Fibroblast of gingiva (primary cell): ENCODE data around the gene CPTP.

Source experiments
- DNase-seq: peaks from one replicate; pipeline ENCODE4 v3.0.0-alpha.2; 2011; ENCODE audit warnings: low read depth

CPTP gene

DNA sequence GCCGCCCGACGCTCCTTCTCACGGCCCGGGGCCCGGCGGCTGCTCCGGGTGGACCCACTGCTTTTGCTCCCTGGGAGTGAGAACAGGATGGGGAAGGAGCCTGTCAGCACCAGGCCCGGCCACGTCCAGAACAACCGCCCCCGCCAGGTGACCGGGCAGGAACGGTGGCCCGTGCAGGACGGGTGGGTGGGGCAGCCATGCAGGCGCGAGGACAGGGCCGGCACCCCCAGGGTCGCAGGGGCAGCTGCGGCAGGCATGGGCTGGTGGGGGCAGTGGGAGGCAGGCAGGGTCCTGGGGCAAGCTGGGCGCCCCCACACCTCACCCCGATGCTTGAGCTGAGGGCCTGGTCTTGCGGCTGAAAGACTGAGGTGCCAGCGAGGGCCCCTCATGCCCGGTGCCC lies 11.8 kb downstream of the CPTP start:
- no peak for DNase-seq

DNA sequence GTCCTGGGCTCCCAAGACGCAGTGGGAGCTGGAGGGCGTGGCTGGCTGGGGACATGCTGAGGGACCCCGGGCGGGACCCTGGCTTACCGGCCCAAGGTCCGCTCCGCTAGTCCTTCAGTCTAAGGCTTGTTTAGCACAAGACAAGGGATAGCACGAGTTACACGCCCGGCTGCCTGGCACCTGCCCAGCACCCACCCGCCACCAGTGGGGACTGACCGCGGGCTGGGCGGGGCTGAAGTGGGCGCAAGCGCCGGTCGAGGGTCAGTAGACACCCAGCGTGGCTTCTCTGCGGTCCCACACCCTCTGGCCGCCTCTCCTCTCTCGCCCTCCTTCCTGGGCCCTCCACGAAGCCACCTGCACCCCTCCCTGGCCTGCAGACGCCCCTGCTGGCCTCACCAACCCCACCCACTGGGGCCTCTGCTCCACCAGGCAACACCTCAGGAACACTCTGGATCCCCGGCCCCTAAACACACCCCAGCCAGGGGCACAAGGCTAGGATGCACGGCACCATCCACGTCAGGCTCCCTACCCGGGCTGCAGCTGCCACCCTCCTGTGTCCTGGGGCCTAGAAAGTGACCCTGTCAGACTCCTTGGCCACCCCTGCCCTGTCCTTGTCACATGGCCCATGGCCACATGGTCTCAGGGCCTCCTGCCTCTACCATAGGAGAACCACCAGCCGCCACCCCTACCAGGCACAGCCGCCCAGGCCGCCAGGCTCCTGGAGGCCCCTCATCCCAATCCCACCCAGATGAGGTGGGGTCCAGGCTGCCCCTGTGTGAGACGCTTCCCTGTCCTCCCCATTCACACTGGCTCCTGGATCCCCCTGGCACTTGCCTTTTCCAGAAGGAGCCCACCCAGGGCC lies 12.6 kb downstream of the CPTP start:
- no peak for DNase-seq

DNA sequence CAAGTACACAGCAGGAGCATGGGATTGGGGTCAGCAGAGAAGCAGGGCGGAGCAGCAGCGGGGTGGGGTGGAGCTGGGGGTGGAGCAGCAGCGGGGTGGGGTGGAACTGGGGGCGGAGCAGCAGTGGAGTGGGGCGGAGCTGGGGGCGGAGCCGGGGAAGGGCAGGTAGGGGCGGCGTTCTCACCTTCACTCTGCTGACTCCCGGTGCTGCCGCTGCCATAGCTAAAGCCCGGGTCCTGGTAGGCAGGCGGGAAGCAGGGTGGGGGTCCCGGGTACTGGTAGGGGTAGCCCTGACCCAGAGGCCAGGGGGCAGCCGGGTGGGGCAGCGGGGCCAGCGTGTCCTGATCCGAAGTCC lies 13.2 kb downstream of the CPTP start:
- no peak for DNase-seq

GRCh38 chr1:1338278-1338677 lies 13.7 kb downstream of the CPTP start:
- no peak for DNase-seq

DNA sequence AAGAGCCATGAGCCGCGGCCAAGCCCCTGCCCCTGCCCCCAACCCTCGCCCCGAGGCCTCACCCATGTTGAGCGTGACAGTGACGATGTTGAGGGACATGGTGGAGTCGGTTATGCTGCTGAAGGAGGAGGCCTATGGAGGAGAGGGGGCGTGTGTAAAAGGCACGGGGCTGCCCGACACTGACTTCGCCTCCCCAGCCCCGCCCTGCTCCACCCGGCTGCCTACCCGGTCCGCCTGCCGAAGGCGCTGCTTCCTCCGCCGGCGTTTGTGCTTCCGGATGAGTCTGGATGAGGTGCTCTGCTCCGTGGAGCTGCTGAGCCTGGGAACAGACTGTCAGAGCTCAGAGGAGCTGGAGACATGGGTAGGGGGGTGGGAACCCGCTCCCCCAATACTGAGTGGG lies 15.6 kb downstream of the CPTP start:
- no peak for DNase-seq

DNA sequence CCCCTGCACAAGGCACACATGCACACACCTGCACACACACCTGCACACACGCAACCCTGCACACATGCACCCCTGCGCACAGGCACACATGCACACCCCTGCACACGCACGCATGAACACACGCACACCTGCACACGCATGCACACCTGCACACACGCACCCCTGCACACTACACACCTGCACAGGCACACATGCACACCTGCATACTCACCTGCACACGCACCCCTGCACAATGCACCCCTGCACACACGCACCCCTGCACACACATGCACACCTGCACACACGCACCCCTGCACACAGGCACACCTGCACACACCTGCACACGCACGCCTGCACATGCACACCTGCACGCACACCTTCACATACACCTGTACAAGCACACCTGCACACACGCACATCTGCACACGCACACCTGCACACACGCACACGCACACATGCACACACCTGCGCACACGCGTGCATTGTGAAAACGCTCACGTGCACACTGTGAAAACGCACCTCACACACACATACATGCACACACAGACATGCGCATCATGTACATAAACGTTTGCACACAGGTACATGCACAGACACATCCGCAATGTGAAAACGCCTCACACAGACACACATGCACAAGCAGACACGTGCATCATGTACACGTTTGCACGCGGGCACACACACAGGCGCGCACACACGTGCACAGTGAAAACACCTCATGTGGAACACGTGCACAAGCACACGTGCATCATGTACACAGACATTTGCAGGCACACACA lies 16.4 kb downstream of the CPTP start:
- no peak for DNase-seq

DNA sequence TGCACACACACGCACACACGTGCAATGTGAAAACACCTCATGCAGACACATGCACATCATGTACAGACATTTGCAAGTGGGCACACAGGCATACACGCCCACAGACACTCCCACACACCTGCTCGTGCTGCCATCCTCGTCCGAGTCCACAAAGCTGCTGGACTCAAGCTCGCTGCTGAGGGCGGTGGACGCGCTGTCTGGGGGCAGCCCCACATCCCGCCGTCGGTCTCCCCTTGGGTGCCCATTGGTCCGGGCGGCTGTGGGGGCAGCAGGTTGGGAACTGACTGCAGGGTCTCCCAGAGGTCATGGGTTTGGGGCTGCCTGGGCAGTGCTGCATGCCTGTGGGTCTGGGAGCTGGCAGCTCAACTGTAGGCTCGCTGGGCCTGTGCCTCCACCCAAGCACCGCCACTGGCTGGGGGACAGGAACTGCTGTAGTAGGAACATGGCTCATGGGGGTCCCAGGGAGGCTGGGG lies 17.0 kb downstream of the CPTP start:
- DNase-seq = no peak

DNA sequence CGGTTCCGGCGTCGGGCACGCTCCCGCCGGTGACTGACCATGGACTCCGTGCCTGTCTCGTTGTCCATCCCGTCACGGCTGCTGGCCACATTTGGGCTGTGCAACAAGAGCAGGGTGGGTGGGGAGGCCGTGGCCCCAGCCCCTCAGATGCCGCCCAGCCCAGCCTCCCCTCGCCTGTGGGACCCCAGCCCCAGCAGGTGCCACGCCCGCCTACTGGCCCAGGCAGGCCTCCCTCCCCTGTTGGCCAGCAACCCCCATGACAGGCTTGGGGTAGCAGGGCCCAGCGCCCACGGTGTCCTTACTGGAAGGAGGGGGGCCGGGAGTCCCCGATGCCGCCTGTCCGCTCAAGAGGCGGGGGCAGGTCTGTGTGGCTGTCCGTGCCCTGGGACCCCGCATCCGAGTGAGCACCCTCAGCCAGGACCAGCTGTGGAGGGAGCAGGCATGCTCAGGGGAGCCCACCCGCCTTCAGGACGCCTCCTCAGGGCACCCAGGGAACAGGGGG lies 17.5 kb downstream of the CPTP start:
- DNase-seq = no peak

DNA sequence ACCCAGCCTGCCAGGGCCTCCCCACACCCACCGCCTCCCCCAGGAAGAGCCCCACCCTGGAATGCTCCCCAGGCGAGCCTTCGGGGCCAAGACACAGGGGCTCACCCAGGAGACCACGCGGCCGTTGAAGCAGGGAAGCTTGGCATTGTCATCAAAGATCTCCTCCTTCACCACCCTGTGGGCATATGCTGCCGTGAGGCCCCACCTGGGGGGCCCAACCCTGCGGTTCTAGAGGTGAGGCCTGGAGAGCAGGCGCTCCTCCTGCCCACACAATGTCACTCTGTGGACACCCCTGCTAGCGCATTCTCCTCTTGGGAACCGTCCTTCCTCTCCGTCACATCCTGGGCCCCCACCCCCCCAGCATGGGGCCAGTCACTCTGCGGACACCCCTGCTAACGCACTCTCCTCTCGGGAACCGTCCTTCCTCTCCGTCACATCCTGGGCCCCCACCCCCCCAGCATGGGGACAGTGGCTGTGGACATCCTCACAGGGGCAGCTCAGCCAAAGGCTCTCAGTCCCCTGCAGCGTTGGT lies 18.0 kb downstream of the CPTP start:
- no peak for DNase-seq

DNA sequence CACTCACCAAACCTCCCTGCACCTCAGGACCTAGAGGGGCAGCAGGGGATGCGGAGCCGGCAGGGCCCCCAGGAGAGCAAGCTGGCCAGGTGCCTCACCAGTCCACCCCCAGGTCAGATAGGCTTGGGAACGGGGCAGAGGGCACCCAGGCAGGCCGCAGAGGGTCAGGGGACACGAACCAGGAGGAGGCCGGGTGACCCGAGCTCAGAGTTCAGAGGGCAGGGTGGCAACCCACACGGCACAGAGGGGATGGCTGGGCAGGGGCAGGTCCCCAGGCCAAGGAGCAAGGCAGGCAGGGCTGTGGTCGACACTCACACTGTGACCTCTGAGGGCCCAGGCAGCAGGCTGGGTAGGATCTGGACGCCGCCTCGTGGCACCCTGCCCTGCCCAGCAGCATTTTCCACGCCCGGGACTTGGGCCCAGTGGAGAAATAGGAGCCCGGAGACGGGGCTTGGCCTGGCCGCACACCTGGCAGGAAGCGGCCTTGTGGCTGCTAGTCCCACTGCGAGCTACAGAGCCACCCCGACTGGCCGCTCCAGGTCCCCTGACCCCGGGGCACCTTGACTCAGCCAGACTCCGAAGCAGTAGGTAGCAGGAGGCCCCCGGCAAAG lies 19.3 kb downstream of the CPTP start:
- no peak for DNase-seq

DNA sequence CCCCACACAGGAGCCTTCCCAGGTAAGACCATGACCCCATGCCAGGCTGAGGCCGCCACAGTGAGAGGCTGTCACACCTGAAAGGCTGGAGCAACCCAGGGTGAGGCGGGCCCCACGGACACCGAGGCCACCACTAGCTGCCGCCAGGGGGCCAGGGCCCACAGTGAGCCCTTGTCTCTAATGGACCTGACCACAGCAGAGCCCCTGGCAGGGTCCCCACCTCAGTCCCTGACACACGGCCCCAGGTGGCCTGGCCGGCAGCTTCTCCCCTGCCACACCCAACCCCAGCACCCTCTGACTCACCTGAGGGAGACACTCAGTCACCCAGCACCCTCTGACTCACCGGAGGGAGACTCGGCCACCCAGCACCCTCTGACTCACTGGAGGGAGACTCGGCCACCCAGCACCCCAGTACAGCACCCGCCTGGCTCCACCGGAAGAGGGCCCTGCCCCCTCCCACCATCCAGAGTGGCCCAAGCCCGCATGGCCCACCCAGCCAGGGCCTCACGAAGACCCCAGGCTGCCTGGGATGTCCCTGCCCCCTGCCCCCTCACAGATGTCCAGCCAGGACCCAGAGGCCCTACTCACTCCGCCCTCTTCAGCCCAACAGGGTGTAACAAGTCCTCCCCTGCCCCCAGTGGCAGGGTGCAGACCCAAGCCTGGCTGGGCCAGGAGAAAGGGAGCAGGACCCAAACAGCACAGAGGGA lies 20.2 kb downstream of the CPTP start:
- DNase-seq = no peak

- DNase-seq = no peak
These were observed 20.8 kb downstream of the CPTP start for GRCh38 chr1:1345384-1345783.

DNA sequence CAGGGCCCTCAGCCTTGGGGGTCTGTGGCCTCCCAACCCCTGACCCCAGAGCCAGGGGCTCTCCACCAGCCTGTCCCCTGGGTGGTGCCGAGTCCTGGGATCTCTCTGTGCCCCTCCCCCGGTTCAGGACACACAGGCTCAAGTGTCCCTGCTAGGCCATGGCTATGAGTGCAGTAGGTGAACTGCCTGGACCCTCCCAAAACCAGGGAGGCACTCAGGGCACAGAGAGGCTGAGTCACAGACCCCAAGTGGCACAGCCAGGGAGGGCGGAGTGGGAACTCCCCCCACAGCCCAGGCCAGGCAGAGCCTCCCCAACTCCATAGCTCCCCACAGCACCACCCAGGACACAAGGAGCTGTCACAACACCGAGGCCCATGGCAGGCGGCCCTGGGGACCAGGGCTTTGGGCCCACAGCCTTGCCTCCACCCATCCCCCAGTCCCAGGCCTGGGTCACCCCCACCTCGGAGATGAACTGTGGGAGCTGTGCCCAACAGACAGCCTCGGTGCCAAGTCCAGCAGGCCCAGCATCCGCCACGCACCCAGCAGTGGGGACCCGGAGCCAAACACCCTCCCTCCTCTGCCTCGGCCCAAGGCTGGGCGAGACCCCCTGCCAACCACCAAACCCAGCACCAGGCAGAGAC lies 21.4 kb downstream of the CPTP start:
- DNase-seq = no peak

- DNase-seq = no peak
These were observed 21.9 kb downstream of the CPTP start for GRCh38 chr1:1346501-1346890.

DNA sequence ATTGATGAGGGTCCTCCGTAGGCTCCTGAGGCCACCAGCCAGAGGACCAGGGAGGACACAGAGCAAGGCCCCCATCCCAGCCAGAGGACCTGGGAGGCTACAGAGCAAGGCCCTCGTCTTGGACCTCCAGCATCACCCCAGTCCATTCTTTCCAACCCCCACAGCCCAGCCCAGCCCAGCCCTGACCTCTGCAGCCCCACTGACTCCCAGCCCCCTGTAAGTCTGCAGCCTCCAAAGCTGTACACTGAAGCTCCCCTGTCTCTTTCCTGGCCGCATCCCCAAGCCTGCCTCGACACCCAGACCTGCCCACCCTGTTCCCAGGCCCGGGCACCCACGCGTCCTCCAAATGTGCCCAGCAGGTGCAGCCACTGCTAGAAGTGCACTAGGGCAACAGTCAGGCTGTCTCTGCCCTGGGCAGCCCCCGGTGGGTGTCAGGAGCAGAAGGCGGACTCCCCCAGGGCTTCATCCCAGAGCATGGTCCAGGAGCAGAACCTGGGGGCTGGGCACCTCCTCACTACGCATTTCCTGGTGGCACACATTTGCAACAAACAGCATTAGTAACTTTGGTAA lies 22.5 kb downstream of the CPTP start:
- DNase-seq = no peak

- no peak for DNase-seq
These were observed 23.2 kb downstream of the CPTP start for GRCh38 chr1:1347663-1348419.

DNA sequence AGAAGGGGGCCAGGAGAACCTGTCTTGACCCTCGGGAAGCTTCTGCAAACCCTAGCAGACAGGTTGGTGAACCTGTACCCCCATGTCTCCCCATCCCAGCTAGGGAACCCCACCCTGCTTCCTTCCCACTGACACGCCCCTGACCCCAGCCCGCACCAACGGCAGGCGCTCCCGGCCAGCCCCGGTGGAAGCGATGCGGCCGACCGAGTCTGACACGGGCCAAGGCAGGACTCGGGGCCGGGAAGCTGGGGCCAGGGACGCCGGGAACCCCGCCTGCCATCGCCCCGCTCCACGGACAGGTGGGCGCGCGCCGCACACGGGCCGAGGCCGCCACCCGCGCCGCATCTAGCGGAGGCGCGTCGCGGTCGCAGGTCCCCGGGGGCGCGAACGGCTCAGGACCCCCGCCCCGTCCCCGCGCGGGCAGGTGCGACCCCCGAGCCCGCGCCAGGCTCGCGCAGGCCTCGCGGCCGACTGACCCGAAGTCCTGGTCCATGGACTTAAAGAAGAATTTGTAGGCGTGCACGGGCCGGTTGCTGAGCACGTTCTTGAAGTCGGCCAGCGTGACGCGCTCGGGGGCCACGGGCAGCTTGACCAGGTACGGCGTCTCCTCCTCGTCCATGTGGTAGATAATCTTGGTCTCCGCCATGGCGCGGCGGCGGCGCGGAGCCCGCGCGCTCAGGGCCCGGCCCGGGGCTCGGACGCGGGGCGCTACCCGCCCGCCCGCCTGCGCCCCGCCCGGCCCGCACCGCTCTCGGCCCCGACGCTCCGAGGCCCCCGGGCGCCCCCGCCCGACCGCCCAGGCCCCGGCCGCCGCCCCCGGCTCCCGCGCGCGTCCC lies 24.0 kb downstream of the CPTP start:
- DNase-seq = no peak

DNA sequence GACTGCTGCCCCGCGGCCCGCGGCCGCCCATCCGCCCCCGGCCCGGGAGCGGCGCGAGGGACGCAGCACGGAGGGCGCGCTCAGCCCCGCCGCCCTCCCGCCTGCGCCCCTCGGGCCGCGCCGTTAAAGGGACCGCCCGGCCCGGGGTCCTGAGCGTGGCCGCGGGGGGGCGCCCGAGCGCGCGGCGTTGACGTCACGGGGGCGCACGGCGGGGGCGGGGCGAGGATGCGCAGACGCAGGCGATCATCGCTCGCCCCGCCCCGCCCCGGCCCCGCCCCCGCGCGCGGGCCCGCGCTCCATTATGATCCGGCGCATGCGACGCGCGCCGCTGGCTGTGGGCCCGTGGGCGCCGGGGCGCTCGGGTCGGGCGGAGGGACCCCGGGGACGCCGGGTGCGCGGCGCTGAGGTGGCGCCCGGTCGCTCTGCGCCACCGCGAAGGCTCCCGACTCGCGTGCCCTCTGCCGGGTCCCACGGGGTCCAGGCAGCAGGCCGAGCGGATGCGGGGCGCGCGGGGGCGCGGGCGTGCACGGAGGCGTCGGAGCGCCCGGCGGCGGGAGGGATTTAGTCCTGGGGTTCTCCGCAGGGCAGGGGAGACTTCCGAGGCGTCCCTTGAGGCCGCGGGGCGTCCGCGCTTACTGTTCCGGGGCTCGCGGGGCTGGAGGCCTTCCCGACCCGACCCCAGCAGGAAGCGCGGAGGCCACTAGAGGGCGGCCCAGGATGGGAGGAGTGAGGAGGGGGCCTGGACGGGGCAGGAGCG lies 24.8 kb downstream of the CPTP start, which contains the start of gene DVL1:
Gene DVL1, minus strand, starts transcription at position 163 of the 757 bp plus-strand sequence. CDS start 353 bp downstream, outside the sequence.
- DNase-seq = peak; percentile 77
